Measurements from ENCODE around the gene ADAT3.

DNA sequence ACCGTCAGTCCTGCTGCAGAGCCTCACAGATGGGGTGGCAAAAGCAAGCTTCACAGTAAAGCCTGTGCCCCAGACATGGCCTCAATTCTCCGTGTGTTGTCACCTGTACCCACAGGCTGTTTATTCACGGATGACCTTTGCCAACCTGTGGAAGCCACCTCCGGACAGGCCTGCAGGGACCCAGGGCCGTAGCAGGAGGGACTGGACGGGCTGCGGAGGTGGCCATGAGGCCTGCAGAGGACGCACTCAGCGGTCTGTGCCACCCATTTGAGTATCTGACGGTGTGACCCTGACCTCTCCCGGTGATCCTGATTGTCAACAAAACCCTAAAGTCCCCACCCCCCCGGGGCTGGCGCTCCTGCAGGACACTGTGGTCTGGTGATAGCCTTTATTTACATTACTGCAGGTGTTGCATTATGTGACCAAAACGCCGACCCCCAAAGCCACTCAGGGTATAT is 34.0 kb upstream of the ADAT3 start:
- TF ChIP-seq, protein P1, sequence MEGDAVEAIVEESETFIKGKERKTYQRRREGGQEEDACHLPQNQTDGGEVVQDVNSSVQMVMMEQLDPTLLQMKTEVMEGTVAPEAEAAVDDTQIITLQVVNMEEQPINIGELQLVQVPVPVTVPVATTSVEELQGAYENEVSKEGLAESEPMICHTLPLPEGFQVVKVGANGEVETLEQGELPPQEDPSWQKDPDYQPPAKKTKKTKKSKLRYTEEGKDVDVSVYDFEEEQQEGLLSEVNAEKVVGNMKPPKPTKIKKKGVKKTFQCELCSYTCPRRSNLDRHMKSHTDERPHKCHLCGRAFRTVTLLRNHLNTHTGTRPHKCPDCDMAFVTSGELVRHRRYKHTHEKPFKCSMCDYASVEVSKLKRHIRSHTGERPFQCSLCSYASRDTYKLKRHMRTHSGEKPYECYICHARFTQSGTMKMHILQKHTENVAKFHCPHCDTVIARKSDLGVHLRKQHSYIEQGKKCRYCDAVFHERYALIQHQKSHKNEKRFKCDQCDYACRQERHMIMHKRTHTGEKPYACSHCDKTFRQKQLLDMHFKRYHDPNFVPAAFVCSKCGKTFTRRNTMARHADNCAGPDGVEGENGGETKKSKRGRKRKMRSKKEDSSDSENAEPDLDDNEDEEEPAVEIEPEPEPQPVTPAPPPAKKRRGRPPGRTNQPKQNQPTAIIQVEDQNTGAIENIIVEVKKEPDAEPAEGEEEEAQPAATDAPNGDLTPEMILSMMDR (conservative IDR thresholded peaks at IDR 0.05 in 1 of 2, IDR thresholded peaks at IDR 0.05 in 1 of 2; ENCODE audit: low read depth in 1 of 2, low read length in 2 of 2), result no peak
- TF ChIP-seq EZH2 (IDR thresholded peaks at IDR 0.05; ENCODE audit: low read length, missing control alignments), result no peak
